Fibroblast of lung (primary cell): ENCODE measurements around the gene TPRX1. TPM values are rescaled to one million over a fixed set of nuclear protein-coding genes. Genes with fewer than 3 reads are reported as not detected.
A peak's percentile ranks its signal among the peaks of the same experiment; 100 is the strongest.
"Not testable (repeated sequence)": the region's sequence is repeated elsewhere in the genome, so short reads cannot be mapped to it uniquely, and the experiment has no call there.

ENCODE experiments used
- DNase-seq, 2 donors: peaks; one replicate each; pipeline versions ENCODE4 v3.0.0 to v3.0.0-alpha.2; 2010; ENCODE audit warnings: low read depth in 2 of 2
- H2AFZ ChIP-seq: 2 replicates; pipeline ENCODE4 v1.5.1; 2012; ENCODE audit warnings: low read length, control low read depth, inconsistent platforms
- H3K27ac ChIP-seq: 2 replicates; pipeline ENCODE4 v1.5.1; 2011; ENCODE audit warnings: low read length, control low read depth; ENCODE audit not compliant: insufficient read depth
- H3K27me3 ChIP-seq: 2 replicates; pipeline ENCODE4 v1.5.1; 2011; ENCODE audit warnings: mild to moderate bottlenecking, low read length; ENCODE audit not compliant: control insufficient read depth, insufficient read depth
- H3K36me3 ChIP-seq: 2 replicates; pipeline ENCODE4 v1.5.1; 2011; ENCODE audit warnings: low read length; ENCODE audit not compliant: control insufficient read depth, insufficient read depth
- H3K4me1 ChIP-seq: 2 replicates; pipeline ENCODE4 v1.5.1; 2011; ENCODE audit warnings: low read length; ENCODE audit not compliant: control insufficient read depth, insufficient read depth; ENCODE audit errors: extremely low read depth
- H3K4me2 ChIP-seq: 2 replicates; pipeline ENCODE4 v1.5.1; 2011; ENCODE audit warnings: low read length, control low read depth; ENCODE audit not compliant: insufficient read depth; ENCODE audit errors: extremely low read depth
- H3K4me3 ChIP-seq, 4 experiments: fragments of 200-600 bp in 1 of 4; sonication (generic) in 1 of 4; replicated peaks in 1 of 4; 2 replicates each; pipeline ENCODE4 v1.5.1; 2011 to 2016; ENCODE audit warnings: low read length in 4 of 4, low read depth in 3 of 4, mild to moderate bottlenecking in 3 of 4, control low read depth in 2 of 4, inconsistent platforms in 1 of 4, mixed read lengths in 1 of 4; ENCODE audit not compliant: insufficient read depth in 1 of 4; ENCODE audit errors: control extremely low read depth in 1 of 4
- H3K79me2 ChIP-seq: 2 replicates; pipeline ENCODE4 v1.5.1; 2012; ENCODE audit warnings: mild to moderate bottlenecking, low read length, inconsistent platforms; ENCODE audit not compliant: control insufficient read depth, insufficient read depth
- H3K9ac ChIP-seq: 2 replicates; pipeline ENCODE4 v1.5.1; 2011; ENCODE audit warnings: mild to moderate bottlenecking, low read length, control low read depth; ENCODE audit not compliant: insufficient read depth
- H3K9me3 ChIP-seq: 2 replicates; pipeline ENCODE4 v1.5.1; 2012; ENCODE audit warnings: low read depth, low read length; ENCODE audit not compliant: control insufficient read depth, insufficient read depth
- H4K20me1 ChIP-seq: 2 replicates; pipeline ENCODE4 v1.5.1; 2011; ENCODE audit warnings: low read length; ENCODE audit not compliant: control insufficient read depth, insufficient read depth; ENCODE audit errors: extremely low read depth
- CTCF ChIP-seq, 2 donors: IDR thresholded peaks in 1 of 2; conservative IDR thresholded peaks in 1 of 2; 1 replicate in 1 of 2; 2 replicates in 1 of 2; pipeline ENCODE4 v1.5.1; 2011 to 2012; ENCODE audit warnings: low read length in 2 of 2, control low read depth in 1 of 2, inconsistent platforms in 1 of 2, low read depth in 1 of 2, mild to moderate bottlenecking in 1 of 2
- EZH2 ChIP-seq: IDR thresholded peaks from 2 replicates; pipeline ENCODE4 v1.5.1; 2012; ENCODE audit warnings: low read length, control low read depth, mild to moderate bottlenecking; ENCODE audit errors: missing control alignments
- polyA minus RNA-seq: library from RNA; depleted of rRNA, polyadenylated mRNA; stranded (reverse); fragments of >200 nt; gene quantifications from 2 replicates; pipeline ENCODE4 v1.2.3, GENCODE V29; 2011; ENCODE audit warnings: low replicate concordance
- polyA plus RNA-seq, 2 donors: library from polyadenylated mRNA; depleted of rRNA in 1 of 2; stranded (reverse) in 1 of 2; unstranded in 1 of 2; fragments of >200 nt; gene quantifications; 2 replicates each; pipeline ENCODE4 v1.2.1, GENCODE V29; 2011 to 2012; ENCODE audit warnings: missing spikeins in 1 of 2
- total RNA-seq: library from RNA; depleted of rRNA; stranded (reverse); fragments of >200 nt; gene quantifications from 2 replicates; pipeline ENCODE4 v1.2.1, GENCODE V29; 2014

TPRX1 gene
- total RNA-seq (not detected in 2 replicates), polyA plus RNA-seq (not detected in 2 replicates), polyA minus RNA-seq (not detected in 2 replicates)
- polyA plus RNA-seq (2012): not detected in 2 replicates

GRCh38 chr19:47804451-47804850 is at the start of gene TPRX1:
Gene TPRX1 (minus strand): TSS chr19:47804551. CDS start chr19:47804539, 12 bp downstream.
- not testable (repeated sequence) for H3K9me3 ChIP-seq, H3K27ac ChIP-seq, H3K4me1 ChIP-seq, H3K36me3 ChIP-seq, H3K79me2 ChIP-seq, H3K4me3 ChIP-seq, H4K20me1 ChIP-seq, H3K27me3 ChIP-seq, H3K4me2 ChIP-seq, H2AFZ ChIP-seq, DNase-seq, H3K9ac ChIP-seq

GRCh38 chr19:47853003-47853402 is 48.7 kb upstream of the TPRX1 start:
- no peak overlapping the region for H3K9ac ChIP-seq
- no peak overlapping the region for H3K4me2 ChIP-seq
- H2AFZ ChIP-seq: no peak overlapping the region
- no peak for TF ChIP-seq EZH2
- no peaks in the 10 kb centered on the region for H4K20me1 ChIP-seq
- no peaks in the 10 kb centered on the region for H3K79me2 ChIP-seq
- DNase-seq: no peak
- peaks cover 8% of the 10 kb centered on the region for H3K27me3 ChIP-seq
- no peak overlapping the region for H3K27ac ChIP-seq
- no peaks in the 10 kb centered on the region for H3K9me3 ChIP-seq
- H3K4me3 ChIP-seq: no peak overlapping the region
- no peaks in the 10 kb centered on the region for H3K36me3 ChIP-seq
- H3K4me1 ChIP-seq: no peaks in the 10 kb centered on the region

- peaks cover 8% of the 10 kb centered on the region for H3K27me3 ChIP-seq
- no peaks in the 10 kb centered on the region for H3K9me3 ChIP-seq
- H3K4me1 ChIP-seq: no peaks in the 10 kb centered on the region
- no peak overlapping the region for H3K27ac ChIP-seq
- H3K9ac ChIP-seq: no peak overlapping the region
- DNase-seq: peak in 1 of 2 donors; percentile 3
- no peak overlapping the region for H2AFZ ChIP-seq
- no peak overlapping the region for H3K4me2 ChIP-seq
- peak; percentile 24 to 39 for TF ChIP-seq CTCF (conservative IDR thresholded peaks at IDR 0.05 in 1 of 2, IDR thresholded peaks at IDR 0.05 in 1 of 2; ENCODE audit: low read depth in 1 of 2, low read length in 2 of 2)
- no peak for TF ChIP-seq EZH2
- H3K4me3 ChIP-seq: no peak overlapping the region
- no peaks in the 10 kb centered on the region for H3K36me3 ChIP-seq
- no peaks in the 10 kb centered on the region for H4K20me1 ChIP-seq
- H3K79me2 ChIP-seq: no peaks in the 10 kb centered on the region
Measured at GRCh38 chr19:47848823-47849473, 44.6 kb upstream of the TPRX1 start.

GRCh38 chr19:47848425-47848822 is 44.1 kb upstream of the TPRX1 start:
- Histone ChIP-seq H3K9me3 (no peaks in the 10 kb centered on the region), H3K27me3 (peaks cover 8% of the 10 kb centered on the region), H3K27ac (no peak overlapping the region), H3K4me3 (no peak overlapping the region), H3K79me2 (no peaks in the 10 kb centered on the region), H4K20me1 (no peaks in the 10 kb centered on the region), H3K36me3 (no peaks in the 10 kb centered on the region), H3K9ac (no peak overlapping the region), H2AFZ (no peak overlapping the region), H3K4me2 (no peak overlapping the region), H3K4me1 (no peaks in the 10 kb centered on the region)
- TF ChIP-seq EZH2: no peak
- TF ChIP-seq CTCF (conservative IDR thresholded peaks at IDR 0.05 in 1 of 2, IDR thresholded peaks at IDR 0.05 in 1 of 2; ENCODE audit: low read depth in 1 of 2, low read length in 2 of 2): no peak
- DNase-seq: no peak
